HG03558 (cell line): ENCODE data around the gene TECPR2.

Source experiments
- ATAC-seq: cut with Tn5 transposase; IDR thresholded peaks from one replicate; pipeline ENCODE4 v1.9.1; 2021; ENCODE audit warnings: moderate number of reproducible peaks; ENCODE audit not compliant: unreplicated experiment; ENCODE audit errors: extremely low read depth

TECPR2 gene

DNA sequence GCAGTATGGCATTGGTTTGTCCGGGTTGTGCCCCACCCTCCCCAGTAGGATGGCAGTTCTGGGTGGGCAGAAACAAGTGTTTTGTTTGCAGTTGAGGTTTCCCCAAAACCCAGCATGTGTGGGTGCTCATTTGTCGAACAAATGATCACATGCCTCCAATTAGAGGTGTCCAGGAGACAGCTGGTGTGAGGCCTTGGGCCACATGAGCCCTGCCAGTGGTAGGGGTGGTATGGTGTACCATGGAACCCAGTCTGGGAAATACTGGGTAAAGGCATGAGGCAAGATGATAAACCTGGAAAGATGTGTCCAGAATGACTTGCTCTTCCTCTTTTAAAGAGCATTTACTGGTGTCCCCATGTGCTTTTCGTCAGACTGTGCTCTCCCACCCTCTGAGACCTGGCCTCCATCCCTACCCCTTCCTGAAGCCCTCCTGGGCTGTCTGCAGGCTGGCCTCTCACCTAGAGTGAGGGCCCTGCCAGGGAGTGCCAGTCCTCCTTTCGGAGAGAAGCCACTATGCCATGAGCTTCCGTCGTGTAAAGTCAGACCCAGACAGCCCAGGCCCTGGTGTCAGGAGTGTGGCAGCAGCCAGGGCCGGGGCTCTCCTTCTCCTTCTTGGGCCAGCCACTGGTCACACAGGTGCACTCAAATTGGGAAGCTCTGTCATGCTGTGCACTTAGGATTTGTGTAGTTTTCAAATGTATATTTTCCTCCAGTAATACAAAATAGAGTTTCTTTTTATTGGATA, 129.2 kb downstream of the TECPR2 start:
- ATAC-seq, result no peak

DNA sequence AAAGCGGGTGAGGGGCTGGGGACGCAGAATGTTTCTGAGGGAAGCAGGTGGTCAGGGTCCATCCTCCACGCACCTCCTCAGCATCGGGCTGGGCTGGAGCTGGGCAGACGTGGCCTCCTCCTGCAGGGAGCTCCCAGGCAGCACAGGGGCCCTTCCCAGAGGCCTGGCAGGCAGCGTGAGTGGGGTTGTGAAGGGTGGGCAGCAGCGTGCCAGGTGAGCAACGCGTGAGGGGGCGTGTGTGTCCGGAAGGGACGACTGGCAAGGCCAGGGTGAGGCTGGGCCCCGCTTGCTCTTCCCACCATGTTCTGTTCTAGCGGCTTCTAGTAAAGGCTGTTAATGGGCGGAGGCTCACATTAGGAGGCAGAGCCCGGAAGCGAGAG, 129.8 kb downstream of the TECPR2 start:
- ATAC-seq, result no peak

DNA sequence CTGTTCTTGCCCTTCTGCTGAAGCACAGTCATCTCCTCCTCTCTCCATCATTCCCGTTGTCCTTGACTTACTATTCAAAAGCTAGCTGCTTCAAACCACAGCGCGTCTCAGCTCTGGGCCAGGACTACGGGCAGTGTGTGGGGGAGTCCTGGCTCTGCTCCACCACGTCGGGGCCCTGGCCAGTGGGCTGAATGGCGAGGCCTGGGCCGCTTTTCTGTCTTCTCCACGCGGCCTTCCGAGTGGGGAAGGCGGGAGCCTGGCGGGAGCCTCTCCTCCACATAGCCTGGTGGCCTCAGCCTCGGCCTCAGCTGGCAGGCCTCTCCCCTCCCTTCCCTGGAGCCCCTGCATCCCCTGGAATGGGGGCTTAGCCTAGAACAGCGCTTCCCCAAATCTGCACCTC, 130.4 kb downstream of the TECPR2 start:
- ATAC-seq, result no peak

DNA sequence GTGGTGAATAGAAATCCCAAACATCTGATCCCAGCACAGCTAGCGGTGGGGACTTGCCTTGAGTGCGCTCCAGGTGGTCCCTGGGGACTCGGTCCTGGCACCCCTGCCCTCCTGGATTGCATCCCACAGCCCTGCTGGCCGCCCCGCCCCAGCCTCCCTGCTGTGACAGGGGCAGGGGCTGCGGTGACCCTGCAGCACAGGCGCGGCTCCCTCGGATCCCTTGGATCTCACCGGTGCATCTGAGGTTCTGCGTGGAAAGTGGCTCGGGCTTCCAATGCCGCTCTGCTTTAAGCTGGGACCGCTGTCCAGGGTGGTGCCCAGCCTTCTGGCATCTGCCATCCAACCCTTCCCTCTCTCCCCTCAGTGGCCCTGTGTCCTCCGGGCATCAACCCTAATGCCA, 130.8 kb downstream of the TECPR2 start:
- ATAC-seq, result no peak

DNA sequence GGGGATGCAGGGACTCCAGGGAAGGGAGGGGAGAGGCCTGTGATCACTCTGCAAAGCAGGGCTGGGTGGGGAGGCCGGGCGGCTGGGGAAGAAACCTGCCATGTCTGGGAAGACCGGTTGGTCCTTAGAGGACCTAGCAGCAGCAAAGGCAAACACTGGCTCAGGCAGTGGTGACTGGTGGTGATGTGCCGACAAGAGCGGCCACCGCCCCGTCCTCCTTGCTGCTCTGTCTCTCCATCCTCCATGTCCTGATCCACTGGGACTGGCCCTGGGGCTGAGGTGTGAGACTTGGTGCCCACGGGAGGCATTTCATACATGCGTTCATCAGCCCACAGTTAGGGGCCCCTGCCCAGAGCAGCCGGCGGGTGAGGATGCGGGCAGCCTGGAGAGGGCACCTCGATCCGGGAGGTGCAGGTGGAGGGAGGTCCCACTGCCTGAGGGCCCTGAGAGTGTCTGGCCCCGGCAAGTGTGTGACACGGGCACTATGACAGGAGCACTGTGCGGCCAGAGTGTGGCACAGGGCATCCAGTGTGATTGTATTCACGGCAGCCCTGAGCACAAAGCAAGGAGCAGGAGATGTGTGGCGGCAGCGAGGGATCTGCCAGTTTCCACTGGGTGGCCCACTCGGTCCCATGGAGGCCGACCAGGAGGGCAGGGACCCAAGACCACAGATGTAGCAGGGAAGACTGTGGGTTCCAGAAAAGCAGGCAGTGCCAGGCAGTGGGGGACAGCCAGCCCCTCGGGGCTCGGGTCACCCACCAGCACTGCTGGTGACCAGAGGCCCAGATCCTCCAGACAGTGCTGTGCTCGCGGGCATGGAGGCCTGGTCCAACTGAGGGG, 133.0 kb downstream of the TECPR2 start:
- ATAC-seq, result no peak

DNA sequence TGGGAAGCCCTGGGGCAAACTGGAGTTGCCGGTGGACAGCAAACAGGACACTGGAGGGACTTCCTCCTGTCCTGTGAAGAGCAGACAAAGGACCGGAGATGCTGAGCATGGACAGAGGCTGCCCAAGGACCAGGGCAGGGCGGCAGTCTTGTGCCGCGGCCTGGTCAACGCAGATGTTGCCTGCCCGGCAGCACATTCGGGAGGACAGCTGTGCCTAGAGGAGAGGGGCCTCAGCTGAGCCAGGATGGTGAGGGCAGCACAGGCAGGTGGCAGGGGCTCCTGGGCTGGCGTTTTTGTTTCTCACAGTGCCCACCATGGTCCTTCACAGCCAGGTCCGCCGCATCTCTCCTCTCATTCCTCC, 133.6 kb downstream of the TECPR2 start:
- no peak for ATAC-seq

DNA sequence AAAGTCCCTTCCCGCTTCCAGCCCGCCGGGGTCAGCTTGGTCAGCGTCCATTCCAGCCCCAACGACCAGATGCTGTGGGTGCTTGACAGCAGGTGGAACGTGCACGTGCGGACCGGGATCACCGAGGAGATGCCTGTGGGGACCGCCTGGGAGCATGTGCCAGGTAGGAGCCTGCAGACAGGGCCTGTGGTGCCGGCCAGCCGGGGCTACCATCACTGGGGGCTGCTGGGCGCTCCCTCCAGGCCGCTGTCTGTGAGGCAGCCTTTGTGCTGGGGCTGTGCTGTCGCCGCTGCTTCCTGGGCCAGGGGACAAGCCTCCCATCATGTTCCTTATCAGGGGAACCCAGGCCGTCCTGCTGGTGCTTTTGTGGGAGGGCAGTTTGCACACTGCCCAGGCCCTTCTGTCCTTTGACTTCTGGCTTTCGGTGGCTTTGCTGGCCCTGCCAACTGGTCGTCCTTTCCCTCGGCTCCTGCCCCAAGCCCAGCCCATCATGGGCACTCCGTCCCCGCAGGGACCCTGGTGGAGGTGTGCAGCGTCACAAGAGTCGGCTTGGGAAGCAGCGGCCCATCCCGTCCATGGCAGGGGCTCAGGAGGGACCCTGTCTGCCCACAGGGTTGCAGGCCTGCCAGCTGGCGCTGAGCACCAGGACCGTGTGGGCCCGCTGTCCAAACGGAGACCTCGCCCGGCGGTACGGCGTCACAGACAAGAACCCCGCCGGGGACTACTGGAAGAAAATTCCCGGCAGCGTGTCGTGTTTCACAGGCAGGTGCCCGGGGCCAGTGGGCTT, 134.4 kb downstream of the TECPR2 start:
- ATAC-seq, result no peak

DNA sequence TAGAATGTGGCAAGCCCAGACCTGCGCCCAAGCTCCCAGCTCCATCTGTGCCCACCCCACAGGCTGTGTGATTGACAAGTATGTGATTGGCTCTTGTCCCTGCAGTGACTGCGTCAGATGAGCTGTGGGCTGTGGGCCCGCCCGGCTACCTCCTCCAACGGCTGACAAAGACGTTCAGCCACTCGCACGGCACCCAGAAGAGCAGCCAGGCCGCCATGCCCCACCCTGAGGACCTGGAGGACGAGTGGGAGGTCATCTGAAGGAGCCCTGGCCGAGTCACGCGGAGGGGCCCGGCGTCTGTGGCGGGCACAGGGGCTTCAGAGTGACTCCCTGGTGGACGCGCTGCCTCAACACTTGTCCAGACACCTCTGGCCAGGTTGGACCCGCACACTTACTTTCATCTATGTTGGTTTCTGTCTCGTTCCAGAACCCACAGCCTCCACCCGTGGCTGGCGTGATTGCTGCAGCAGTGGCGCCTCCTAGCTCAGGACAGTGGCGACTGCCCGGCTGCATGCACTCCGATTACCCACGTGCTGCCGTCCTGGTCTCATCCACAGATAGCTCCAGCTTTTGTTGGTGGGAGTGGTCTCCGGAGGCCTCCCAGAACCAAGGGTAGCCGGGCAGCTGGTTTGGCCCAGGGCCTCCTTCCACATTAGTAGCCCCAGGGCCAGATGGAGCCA, 135.4 kb downstream of the TECPR2 start:
- no peak for ATAC-seq

DNA sequence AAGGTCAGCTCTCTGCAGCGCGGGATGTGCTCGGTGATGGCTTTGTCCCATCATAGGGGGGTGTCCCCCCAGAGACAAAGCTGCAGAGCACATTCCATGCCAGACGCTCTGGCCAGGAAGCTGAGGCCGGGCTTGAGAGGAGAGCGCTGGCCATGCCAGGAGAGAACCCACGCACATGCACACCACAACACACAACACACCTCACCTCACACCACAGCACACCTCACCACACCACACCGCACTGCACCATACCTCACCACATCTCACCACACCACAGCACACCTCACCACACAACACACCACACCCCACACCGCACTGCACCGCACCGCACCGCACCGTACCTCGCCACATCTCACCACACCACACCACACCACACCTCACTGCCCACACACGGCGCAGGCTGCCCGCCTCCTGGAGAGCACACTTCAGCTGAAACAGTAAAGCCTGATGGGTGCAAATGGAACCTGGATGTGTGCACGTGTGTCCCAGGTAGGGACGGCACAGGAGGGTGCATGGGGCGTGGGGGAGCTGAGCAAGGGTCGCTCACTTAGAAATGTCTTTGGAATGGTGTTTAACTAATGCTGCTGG, 136.0 kb downstream of the TECPR2 start:
- ATAC-seq, result no peak

DNA sequence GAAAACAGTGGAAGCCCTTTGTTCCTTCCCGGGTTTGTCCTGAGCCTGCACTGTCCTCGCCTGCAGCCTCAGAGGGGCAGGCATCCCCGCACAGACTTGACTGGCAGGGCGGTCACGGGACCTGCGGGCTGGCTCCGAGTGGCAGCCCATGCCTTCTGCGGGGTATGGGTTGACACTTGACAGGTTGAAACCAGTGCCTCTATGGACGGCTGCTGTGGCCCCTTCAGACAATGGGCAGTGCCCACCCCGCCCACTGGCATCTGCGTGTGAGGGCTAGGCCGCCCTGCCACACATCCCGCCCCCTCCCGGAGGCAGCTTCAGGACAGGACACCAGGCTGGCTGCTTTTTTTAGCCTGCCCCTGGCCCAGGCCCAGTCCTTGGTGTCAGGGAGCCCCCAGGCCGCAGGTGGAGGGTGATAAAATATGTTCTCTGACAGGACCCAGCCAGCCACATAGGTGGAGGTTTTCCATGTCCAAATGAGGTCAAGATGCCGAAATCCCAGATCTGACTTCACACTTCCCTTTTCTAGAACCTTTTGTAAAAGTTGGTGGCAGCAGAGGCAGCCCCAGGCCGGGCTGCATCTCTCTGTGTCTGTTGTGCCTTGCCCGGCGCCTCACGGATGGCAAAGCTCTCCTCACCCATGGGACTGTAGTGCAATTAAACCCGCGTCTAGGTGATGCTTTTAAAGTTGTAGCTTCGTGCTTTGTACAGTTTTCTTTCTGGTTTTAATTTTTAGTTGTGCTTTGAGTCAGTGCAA, 136.8 kb downstream of the TECPR2 start:
- no peak for ATAC-seq

DNA sequence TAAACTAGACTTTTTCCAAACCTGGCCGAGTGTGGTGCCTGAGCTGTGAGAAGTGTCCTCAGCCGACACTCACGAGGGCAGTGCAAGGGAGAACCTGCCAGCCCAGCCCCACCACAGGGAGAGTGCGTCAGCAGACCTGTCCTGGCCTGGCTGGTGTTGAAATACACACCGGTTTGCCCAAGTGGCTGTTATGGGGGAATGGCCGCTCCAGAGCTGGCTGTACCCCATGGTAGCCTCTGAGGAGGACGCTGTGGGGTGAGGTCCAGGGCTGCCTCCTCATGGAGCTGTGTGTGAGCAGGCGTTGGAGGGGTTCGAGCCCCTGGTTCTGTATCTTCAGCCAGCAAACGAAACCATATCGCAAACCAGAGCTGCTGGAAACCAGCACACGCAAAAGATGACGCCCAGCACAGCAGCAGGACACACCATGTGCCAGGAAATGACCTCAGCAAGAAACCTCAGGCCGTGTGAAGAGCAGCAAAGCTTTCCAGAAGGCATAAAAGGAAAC, 137.5 kb downstream of the TECPR2 start:
- ATAC-seq, result no peak

DNA sequence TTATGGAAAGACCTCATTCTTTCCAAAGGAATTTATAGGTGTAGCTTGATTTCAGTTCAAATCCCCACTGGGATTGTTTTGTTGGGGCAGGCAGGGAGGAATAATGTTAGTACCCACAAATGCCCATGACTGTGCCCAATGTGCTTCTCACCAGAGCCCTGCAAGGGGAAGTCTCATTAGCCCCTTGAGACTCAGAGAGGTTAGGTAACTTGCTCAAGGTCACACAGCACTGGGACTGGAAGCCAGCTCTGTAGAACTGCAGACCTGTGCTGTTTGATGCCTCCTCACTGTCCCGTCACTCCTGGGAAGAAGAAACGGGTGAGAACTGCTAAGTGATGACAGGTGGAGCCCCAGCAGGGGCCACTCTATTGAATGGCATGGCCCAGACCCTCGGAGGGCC, 138.0 kb downstream of the TECPR2 start:
- ATAC-seq, result no peak

DNA sequence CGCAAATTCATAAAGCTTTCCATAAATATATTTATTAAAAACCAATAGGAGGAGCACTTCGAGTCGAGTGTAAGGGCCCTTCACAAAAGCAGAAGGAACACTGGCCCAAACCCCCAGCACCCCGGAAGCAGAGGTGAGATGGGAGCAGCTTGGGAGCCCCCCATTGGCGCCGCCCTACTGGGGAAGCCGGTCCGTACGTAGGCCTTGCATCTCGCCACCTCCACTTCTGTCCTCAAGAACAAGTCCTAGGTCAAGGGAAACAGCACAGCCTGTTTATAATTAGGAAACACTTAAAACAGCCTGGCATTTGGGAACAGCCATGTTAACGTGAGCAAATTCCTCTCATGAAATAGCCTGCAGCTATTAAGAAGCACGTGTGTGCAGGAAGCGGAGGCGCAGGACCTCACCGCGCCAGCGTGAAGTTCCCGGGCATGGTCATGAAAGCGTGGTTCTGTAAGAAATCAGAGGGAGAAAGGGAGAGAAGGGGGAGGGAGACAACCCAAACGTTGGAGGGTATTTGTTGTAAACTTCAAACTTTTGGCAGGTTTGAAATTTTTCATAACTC, 139.1 kb downstream of the TECPR2 start:
- no peak for ATAC-seq

DNA sequence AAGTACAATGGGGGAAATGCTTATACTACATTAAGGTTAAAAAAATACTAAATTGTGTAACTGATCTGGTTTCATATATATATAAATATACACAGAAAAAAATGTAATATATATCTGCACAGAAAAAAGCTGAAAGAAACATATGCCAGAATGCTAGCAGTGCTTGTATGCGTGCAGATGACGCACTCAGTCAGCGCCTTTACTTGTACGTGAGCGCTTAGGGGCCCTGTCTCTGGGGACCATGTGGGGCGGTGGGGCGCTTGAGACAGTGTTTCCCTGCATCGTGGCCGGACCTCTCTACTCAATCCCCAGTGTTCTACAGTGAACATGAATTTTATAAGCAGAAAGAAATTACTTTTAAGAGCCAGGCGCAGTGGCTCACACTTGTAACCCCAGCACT, 139.8 kb downstream of the TECPR2 start:
- no peak for ATAC-seq

DNA sequence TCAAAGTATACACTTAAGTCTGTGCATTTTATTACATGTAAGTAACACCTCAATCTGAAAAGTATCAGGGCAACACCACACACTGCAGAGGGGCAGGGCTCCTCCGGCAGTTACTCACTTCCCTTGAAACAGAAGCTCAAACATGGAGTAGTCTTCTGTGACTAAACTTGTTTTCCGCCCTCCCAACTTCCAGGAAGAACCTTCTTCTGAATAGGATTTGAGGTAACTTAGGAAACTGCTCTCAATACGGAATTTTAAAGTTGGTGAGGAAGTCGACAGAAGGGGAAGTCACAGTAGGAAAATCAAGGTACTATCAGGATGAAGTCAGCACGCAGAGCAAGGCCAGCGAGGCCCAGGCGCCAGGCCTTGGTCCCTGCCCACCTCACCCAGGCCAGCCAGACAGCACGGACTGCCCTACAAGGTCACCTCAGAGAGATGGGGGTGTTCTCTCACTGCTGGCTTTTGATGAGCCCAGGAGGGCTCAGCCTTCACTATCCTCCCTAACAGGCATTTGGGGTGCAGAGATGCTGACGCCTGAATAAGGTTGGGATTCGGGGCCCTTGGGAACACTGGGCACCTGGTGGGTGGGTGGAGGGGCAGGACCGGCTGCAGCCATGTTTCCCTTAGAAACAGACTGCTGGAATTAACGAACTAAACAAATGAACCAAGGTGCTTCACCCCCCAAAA, 141.0 kb downstream of the TECPR2 start:
- no peak for ATAC-seq

DNA sequence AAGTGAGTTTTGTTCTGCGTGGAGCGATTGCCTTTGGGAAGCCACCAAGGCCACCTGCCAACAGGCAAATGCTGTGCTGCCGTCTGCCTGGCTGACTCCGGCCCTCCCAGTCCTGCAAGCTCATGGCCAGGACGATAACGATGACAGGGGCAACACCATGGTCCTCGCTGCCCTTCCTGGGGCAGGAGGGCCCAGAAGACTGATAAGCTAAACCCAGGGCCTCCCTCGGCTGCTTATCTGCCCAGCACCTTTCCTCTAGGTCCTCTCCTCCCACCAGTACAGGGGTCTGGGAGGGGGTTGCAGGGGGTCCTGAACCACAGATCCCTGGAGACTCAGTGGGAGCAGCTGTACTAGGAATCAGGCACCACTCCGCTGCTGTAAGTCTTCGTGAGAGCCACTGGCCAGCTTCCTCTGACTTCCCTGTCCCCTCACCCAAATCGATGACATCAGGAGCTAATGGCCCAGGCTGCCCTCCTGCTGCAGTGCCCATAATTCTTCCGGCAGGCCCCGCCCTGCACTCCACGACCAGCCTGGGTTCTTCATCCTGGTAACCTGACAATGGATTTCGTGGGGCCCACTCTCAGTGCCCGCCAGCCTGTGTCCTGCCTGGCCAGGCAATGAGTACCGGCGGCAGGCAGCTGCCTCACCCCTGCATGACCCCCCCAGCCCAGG, 141.7 kb downstream of the TECPR2 start:
- ATAC-seq, result no peak

DNA sequence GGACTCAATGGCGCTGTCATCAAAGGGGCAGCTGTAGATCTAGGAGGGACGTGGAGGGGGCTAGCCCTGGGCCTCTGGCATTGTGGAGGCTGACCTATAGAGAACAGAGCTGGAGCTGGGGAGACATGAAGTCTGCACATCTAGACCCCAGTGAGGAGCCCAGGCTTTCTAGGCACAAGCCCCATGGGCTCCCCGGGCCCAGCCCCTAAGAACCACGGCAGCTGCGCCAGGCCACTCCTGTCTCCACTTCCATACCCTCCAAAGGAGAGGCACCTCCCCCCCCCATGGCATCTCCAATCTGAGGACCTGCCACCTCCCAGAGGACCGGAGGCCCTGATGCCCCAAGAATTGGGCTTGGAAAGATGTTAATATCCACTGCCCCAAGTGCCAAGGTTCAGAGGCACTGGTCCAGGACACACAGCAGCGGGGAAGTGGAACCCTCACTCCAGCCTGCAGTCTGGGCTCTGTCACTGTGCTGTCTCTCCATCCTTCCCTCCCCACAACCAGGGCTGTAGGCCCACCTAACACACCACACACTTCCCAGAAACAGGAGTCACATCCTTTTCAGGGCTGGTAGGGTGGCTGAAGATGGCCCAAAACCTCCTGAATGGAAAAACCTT, 142.4 kb downstream of the TECPR2 start:
- no peak for ATAC-seq
